IMR-90 (cell line): ENCODE results near the gene PRPH2.

Experiments used
- FOS ChIP-seq: fragments of 150-350 bp; IDR thresholded peaks from 2 replicates; pipeline ENCODE4 v1.6.1; 2016; ENCODE audit warnings: low read depth, low read length
- MAFK ChIP-seq: IDR thresholded peaks from 2 replicates; pipeline ENCODE4 v1.6.1; 2012; ENCODE audit warnings: low read depth, low read length, improper control_type of control experiment
- MAZ ChIP-seq: IDR thresholded peaks from 2 replicates; pipeline ENCODE4 v1.6.1; 2012; ENCODE audit warnings: low read depth, mild to moderate bottlenecking, low read length, improper control_type of control experiment, moderate library complexity, borderline replicate concordance
- MXI1 ChIP-seq: IDR thresholded peaks from 2 replicates; pipeline ENCODE4 v1.6.1; 2012; ENCODE audit warnings: low read depth, mild to moderate bottlenecking, low read length, moderate library complexity, borderline replicate concordance
- POLR2A ChIP-seq: IDR thresholded peaks from 2 replicates; pipeline ENCODE4 v1.6.1; 2012; ENCODE audit warnings: mild to moderate bottlenecking, low read depth, low read length
- RAD21 ChIP-seq: IDR thresholded peaks from 2 replicates; pipeline ENCODE4 v1.6.1; 2012; ENCODE audit warnings: low read length, improper control_type of control experiment
- RCOR1 ChIP-seq: IDR thresholded peaks from 2 replicates; pipeline ENCODE4 v1.6.1; 2012; ENCODE audit warnings: mild to moderate bottlenecking, low read length, improper control_type of control experiment; ENCODE audit not compliant: insufficient replicate concordance
- SMC3 ChIP-seq: fragments of 150-350 bp; IDR thresholded peaks from 2 replicates; pipeline ENCODE4 v1.6.1; 2016; ENCODE audit warnings: low read depth, mild to moderate bottlenecking, antibody characterized with exemption, low read length, moderate library complexity
- TF ChIP-seq, protein P1 (sequence below): fragments of 150-350 bp; IDR thresholded peaks from 2 replicates; pipeline ENCODE4 v1.6.1; 2017; ENCODE audit warnings: mild to moderate bottlenecking, antibody characterized with exemption, low read length, low read depth
- TF ChIP-seq, protein P2 (sequence below): conservative IDR thresholded peaks from 2 replicates; pipeline ENCODE4 v1.5.1; 2012; ENCODE audit warnings: mild to moderate bottlenecking, low read depth, low read length, improper control_type of control experiment

DNA sequence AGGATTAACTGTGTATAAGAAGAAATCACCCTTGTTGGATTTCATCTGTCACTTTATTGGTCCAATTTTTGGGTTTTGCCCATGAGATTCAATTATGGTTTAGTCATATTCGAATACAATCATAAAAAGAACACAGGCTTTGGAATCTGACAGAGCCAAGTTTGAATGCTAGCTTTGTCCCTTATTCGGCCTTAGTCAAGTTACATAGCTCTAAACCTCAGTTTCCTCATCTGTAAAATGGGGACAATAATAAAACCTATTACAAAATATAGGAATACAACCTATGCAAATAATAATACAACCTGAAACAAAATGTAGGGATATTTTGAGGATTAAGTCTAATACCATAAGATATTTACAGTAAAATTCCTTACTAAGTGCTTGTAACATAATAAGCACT is 57.7 kb downstream of the PRPH2 start:
- TF ChIP-seq RAD21 (no peak), MAFK (no peak), MAZ (no peak), POLR2A (no peak), SMC3 (no peak), MXI1 (no peak), FOS (no peak), RCOR1 (no peak)
- TF ChIP-seq, protein P1, sequence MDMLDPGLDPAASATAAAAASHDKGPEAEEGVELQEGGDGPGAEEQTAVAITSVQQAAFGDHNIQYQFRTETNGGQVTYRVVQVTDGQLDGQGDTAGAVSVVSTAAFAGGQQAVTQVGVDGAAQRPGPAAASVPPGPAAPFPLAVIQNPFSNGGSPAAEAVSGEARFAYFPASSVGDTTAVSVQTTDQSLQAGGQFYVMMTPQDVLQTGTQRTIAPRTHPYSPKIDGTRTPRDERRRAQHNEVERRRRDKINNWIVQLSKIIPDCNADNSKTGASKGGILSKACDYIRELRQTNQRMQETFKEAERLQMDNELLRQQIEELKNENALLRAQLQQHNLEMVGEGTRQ, result no peak
- TF ChIP-seq, protein P2, sequence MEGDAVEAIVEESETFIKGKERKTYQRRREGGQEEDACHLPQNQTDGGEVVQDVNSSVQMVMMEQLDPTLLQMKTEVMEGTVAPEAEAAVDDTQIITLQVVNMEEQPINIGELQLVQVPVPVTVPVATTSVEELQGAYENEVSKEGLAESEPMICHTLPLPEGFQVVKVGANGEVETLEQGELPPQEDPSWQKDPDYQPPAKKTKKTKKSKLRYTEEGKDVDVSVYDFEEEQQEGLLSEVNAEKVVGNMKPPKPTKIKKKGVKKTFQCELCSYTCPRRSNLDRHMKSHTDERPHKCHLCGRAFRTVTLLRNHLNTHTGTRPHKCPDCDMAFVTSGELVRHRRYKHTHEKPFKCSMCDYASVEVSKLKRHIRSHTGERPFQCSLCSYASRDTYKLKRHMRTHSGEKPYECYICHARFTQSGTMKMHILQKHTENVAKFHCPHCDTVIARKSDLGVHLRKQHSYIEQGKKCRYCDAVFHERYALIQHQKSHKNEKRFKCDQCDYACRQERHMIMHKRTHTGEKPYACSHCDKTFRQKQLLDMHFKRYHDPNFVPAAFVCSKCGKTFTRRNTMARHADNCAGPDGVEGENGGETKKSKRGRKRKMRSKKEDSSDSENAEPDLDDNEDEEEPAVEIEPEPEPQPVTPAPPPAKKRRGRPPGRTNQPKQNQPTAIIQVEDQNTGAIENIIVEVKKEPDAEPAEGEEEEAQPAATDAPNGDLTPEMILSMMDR, result no peak
